ENCODE measurements around the gene ACR.
"Not testable (repeated sequence)": the region's sequence is repeated elsewhere in the genome, so short reads cannot be mapped to it uniquely, and the experiment has no call there.

The ACR gene

GRCh38 chr22:50739894-50740293 is 1.9 kb downstream of the ACR start:
- no peak for TF ChIP-seq MYC (IDR thresholded peaks at IDR 0.05; ENCODE audit: low read depth, low read length)
- TF ChIP-seq CTCF (IDR thresholded peaks at IDR 0.05; ENCODE audit: low read depth, low read length), result no peak
- TF ChIP-seq POLR2A (IDR thresholded peaks at IDR 0.05; ENCODE audit: extremely low read depth, insufficient read length), result no peak
- TF ChIP-seq MAX (IDR thresholded peaks at IDR 0.05; ENCODE audit: low read depth, low read length), result no peak
- no peak overlapping the region for H3K4me3 ChIP-seq (ENCODE audit: low read depth, low read length)
- DNase-seq (ENCODE audit: low read depth), result no peak

GRCh38 chr22:50740714-50741113 is 2.7 kb downstream of the ACR start:
- not testable (repeated sequence) for H3K4me3 ChIP-seq (ENCODE audit: low read depth, low read length); DNase-seq (ENCODE audit: low read depth)

- DNase-seq (ENCODE audit: low read depth), result not testable (repeated sequence)
These were observed 6.4 kb downstream of the ACR start for GRCh38 chr22:50744424-50744823.

GRCh38 chr22:50747521-50747920 is 9.5 kb downstream of the ACR start:
- DNase-seq (ENCODE audit: low read depth); H3K4me3 ChIP-seq (ENCODE audit: low read depth, low read length): not testable (repeated sequence)

More at GRCh38 chr22:50744424-50744823, 6.4 kb downstream of the ACR start:
- not testable (repeated sequence) for H3K4me3 ChIP-seq (ENCODE audit: low read depth, low read length)

- not testable (repeated sequence) for DNase-seq (ENCODE audit: low read depth); H3K4me3 ChIP-seq (ENCODE audit: low read depth, low read length)
These were observed 10.6 kb downstream of the ACR start for GRCh38 chr22:50748630-50749029.

- H3K4me3 ChIP-seq (ENCODE audit: low read depth, low read length); DNase-seq (ENCODE audit: low read depth): not testable (repeated sequence)
These were observed 11.5 kb downstream of the ACR start for GRCh38 chr22:50749302-50750074.

- not testable (repeated sequence) for DNase-seq (ENCODE audit: low read depth); H3K4me3 ChIP-seq (ENCODE audit: low read depth, low read length)
These were observed 17.2 kb downstream of the ACR start for GRCh38 chr22:50755251-50755650.

GRCh38 chr22:50756406-50756805 is 18.4 kb downstream of the ACR start:
- not testable (repeated sequence) for H3K4me3 ChIP-seq (ENCODE audit: low read depth, low read length)

GRCh38 chr22:50756949-50757491 is 19.0 kb downstream of the ACR start:
- peak; percentile 72 for DNase-seq (ENCODE audit: low read depth)
- TF ChIP-seq CTCF (IDR thresholded peaks at IDR 0.05; ENCODE audit: low read depth, low read length), result peak; percentile 17
- H3K4me3 ChIP-seq (ENCODE audit: low read depth, low read length), result peak overlapping the region; percentile 49

More at GRCh38 chr22:50756406-50756805, 18.4 kb downstream of the ACR start:
- DNase-seq (ENCODE audit: low read depth), result not testable (repeated sequence)

GRCh38 chr22:50759597-50760341 is 21.8 kb downstream of the ACR start:
- DNase-seq (ENCODE audit: low read depth), result peak; percentile 23
- not testable (repeated sequence) for H3K4me3 ChIP-seq (ENCODE audit: low read depth, low read length)

- not testable (repeated sequence) for H3K4me3 ChIP-seq (ENCODE audit: low read depth, low read length); DNase-seq (ENCODE audit: low read depth)
These were observed 23.8 kb downstream of the ACR start for GRCh38 chr22:50761829-50762228.

GRCh38 chr22:50764288-50764687 is 26.3 kb downstream of the ACR start:
- not testable (repeated sequence) for H3K4me3 ChIP-seq (ENCODE audit: low read depth, low read length); DNase-seq (ENCODE audit: low read depth)

Measured in NB4 (cell line).